GM11168 (cell line): ENCODE results near the gene SLC9A4.

Experiments
- in situ Hi-C: fragments of 300-500 bp; cut with MboI; formaldehyde crosslinking; loops from one replicate; pipeline ENCODE4 v1.12.0; 2022; ENCODE audit warnings: low sequenced_read_pairs; ENCODE audit not compliant: unreplicated experiment

Gene SLC9A4

GRCh38 chr2:102489646-102490045, 16.6 kb downstream of the SLC9A4 start:
- in situ Hi-C loops: no loop called here

GRCh38 chr2:102492006-102492405, 19.0 kb downstream of the SLC9A4 start:
- in situ Hi-C loops: no loop called here

- in situ Hi-C loops: no loop called here
These were observed 21.5 kb downstream of the SLC9A4 start for GRCh38 chr2:102494570-102494969.

GRCh38 chr2:102498414-102498813, 25.4 kb downstream of the SLC9A4 start:
- in situ Hi-C loops: no loop called here

GRCh38 chr2:102499558-102499957, 26.5 kb downstream of the SLC9A4 start:
- in situ Hi-C loops: no loop called here

GRCh38 chr2:102502576-102502975, 29.6 kb downstream of the SLC9A4 start:
- in situ Hi-C loops: loop anchor here (25.0 kb wide), 1 partner anchor 110 kb away; the partner anchor contains the start of gene SLC9A2

- in situ Hi-C loops: loop anchor here (25.0 kb wide), 1 partner anchor 107 kb away; the partner anchor contains the start of gene SLC9A2
These were observed 31.8 kb downstream of the SLC9A4 start for GRCh38 chr2:102504833-102505232.

- in situ Hi-C loops: loop anchor here (25.0 kb wide), 1 partner anchor 107 kb away; the partner anchor contains the start of gene SLC9A2
These were observed 32.3 kb downstream of the SLC9A4 start for GRCh38 chr2:102505290-102505689.

GRCh38 chr2:102506743-102507142, 33.7 kb downstream of the SLC9A4 start:
- in situ Hi-C loops: loop anchor here (25.0 kb wide), 1 partner anchor 106 kb away; the partner anchor contains the start of gene SLC9A2

GRCh38 chr2:102508863-102509262, 35.8 kb downstream of the SLC9A4 start:
- in situ Hi-C loops: loop anchor here (25.0 kb wide), 1 partner anchor 103 kb away; the partner anchor contains the start of gene SLC9A2

- in situ Hi-C loops: loop anchor here (25.0 kb wide), 1 partner anchor 103 kb away; the partner anchor contains the start of gene SLC9A2
These were observed 36.7 kb downstream of the SLC9A4 start for GRCh38 chr2:102509749-102510148.

- in situ Hi-C loops: loop anchor here (25.0 kb wide), 1 partner anchor 101 kb away; the partner anchor contains the start of gene SLC9A2
These were observed 38.0 kb downstream of the SLC9A4 start for GRCh38 chr2:102510791-102511575.

GRCh38 chr2:102512161-102512560, 39.1 kb downstream of the SLC9A4 start:
- in situ Hi-C loops: loop anchor here (25.0 kb wide), 1 partner anchor 100 kb away; the partner anchor contains the start of gene SLC9A2

GRCh38 chr2:102513355-102513939, 40.4 kb downstream of the SLC9A4 start:
- in situ Hi-C loops: loop anchor here (25.0 kb wide), 1 partner anchor 99 kb away; the partner anchor contains the start of gene SLC9A2

GRCh38 chr2:102514061-102514785, 41.2 kb downstream of the SLC9A4 start:
- in situ Hi-C loops: loop anchor here (25.0 kb wide), 1 partner anchor 98 kb away; the partner anchor contains the start of gene SLC9A2

- in situ Hi-C loops: loop anchor here (25.0 kb wide), 1 partner anchor 96 kb away; the partner anchor contains the start of gene SLC9A2
These were observed 42.8 kb downstream of the SLC9A4 start for GRCh38 chr2:102515851-102516250.

- in situ Hi-C loops: loop anchor here (25.0 kb wide), 1 partner anchor 94 kb away; the partner anchor contains the start of gene SLC9A2
These were observed 45.1 kb downstream of the SLC9A4 start for GRCh38 chr2:102518170-102518569.

GRCh38 chr2:102520009-102520408, 47.0 kb downstream of the SLC9A4 start:
- in situ Hi-C loops: loop anchor here (25.0 kb wide), 1 partner anchor 92 kb away; the partner anchor contains the start of gene SLC9A2

- in situ Hi-C loops: loop anchor here (25.0 kb wide), 1 partner anchor 92 kb away; the partner anchor contains the start of gene SLC9A2
These were observed 47.8 kb downstream of the SLC9A4 start for GRCh38 chr2:102520801-102521200.

- in situ Hi-C loops: loop anchor here (25.0 kb wide), 1 partner anchor 90 kb away; the partner anchor contains the start of gene SLC9A2
These were observed 49.1 kb downstream of the SLC9A4 start for GRCh38 chr2:102522162-102522561.
